Fibroblast of skin of scalp (primary cell): ENCODE results near the gene SMAD3.

Source experiments
- DNase-seq: peaks from one replicate; pipeline ENCODE4 v3.0.0-alpha.2; 2013

SMAD3 gene

DNA sequence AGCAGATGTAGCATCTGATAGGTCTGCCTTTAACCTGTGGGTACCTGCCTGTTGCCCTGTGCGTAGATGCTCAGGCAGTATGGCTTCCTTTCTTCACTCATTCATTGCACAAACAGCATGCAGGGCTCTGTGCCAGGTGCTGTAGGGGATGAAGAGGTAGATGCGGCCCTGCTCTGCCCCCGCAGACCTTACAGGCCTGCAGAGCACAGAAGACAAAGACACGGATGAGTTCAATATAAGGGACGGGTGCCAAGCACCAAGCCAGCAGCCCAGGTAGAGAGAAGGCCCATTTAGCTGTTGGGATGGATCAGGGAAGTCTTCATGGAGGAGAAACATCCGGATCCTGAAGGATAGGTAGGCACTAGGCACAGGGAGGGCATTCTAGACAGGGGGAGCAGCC is 119.6 kb downstream of the SMAD3 start:
- DNase-seq = no peak

GRCh38 chr15:67185621-67186225 is 120.3 kb downstream of the SMAD3 start:
- peak; percentile 43 for DNase-seq

- no peak for DNase-seq
Observed at GRCh38 chr15:67186226-67186649, 120.8 kb downstream of the SMAD3 start.

DNA sequence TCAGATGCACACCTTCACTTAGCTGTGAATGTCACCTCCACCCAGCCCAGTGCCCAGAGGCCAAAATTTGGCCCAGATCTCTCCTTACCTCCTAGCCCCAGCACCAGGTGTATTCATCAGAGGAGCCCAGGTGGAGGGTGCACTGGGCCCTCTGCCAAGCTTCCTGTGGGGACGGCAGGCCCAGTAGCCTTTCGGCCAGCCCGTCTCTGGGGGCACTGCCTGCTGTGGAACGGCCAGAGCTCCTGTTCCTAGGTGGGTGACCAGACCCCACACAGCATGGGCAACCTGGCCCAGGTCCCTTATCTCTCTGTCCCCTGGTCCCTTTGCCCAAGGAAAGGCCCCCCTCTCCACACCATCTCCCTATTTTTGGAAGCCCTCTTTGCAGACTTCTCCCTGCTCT is 121.3 kb downstream of the SMAD3 start:
- DNase-seq = no peak

DNA sequence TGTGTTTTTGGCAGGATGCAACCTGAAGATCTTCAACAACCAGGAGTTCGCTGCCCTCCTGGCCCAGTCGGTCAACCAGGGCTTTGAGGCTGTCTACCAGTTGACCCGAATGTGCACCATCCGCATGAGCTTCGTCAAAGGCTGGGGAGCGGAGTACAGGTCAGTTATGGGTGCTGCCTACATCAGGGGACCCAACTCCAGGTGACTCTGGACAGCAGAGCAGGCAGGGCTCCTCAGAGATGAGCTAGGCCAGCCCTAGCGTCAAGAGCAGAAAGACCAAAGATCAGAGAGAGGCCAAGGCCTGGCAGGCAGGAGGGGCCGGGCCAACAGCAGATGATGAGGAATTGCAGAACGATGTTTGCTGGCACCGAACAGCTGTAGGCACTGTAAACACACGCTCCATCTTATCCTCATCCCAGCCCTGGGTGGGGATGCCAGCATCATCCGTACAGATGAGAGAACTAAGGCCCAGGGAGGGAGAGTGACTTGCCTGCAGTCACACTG is 122.0 kb downstream of the SMAD3 start:
- no peak for DNase-seq

GRCh38 chr15:67188551-67189218 is 123.3 kb downstream of the SMAD3 start:
- DNase-seq = peak; percentile 95

DNA sequence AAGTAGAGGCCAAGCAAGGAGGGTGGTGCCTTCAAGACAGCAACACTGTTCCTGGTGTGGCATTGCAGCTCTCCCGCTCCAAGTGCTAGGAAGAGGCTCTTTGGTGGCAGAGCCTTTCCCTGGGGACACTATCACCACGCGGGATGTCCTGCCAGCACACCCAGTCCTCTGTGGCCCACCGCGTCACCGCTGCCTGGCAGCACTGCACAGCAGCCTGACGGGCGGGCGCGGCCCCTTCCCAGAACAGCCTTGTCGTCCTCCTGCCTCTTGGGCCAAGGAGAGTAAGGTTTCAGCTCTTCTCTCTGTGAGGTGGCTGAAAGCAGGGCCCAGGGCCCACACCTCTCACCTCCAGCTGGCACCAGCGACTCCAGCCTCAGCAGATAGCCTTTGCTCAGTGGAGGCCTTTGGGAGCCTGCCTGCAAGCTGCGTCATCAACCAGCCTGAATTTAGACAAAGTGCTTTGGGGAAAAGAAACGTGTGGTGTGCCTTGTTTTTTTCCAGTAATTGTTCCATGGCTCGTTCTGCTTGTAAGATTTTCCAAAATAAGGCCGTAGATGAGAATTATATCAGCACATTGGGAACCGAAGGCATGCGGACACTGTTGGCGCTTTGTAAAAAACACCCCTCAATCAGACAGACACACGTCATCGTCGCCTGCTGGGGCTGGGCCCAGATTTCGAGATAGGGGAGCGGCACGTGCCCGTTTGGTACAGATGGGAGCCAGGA is 124.1 kb downstream of the SMAD3 start:
- DNase-seq = no peak

DNA sequence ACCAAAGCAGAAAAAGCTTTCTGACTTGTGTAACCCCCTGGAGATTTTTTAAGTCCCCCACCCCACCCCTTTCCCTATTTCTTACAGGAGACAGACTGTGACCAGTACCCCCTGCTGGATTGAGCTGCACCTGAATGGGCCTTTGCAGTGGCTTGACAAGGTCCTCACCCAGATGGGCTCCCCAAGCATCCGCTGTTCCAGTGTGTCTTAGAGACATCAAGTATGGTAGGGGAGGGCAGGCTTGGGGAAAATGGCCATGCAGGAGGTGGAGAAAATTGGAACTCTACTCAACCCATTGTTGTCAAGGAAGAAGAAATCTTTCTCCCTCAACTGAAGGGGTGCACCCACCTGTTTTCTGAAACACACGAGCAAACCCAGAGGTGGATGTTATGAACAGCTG is 124.9 kb downstream of the SMAD3 start:
- no peak for DNase-seq

DNA sequence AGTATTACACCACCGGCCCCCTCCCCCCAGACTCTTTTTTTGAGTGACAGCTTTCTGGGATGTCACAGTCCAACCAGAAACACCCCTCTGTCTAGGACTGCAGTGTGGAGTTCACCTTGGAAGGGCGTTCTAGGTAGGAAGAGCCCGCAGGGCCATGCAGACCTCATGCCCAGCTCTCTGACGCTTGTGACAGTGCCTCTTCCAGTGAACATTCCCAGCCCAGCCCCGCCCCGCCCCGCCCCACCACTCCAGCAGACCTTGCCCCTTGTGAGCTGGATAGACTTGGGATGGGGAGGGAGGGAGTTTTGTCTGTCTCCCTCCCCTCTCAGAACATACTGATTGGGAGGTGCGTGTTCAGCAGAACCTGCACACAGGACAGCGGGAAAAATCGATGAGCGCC is 125.4 kb downstream of the SMAD3 start:
- no peak for DNase-seq

DNA sequence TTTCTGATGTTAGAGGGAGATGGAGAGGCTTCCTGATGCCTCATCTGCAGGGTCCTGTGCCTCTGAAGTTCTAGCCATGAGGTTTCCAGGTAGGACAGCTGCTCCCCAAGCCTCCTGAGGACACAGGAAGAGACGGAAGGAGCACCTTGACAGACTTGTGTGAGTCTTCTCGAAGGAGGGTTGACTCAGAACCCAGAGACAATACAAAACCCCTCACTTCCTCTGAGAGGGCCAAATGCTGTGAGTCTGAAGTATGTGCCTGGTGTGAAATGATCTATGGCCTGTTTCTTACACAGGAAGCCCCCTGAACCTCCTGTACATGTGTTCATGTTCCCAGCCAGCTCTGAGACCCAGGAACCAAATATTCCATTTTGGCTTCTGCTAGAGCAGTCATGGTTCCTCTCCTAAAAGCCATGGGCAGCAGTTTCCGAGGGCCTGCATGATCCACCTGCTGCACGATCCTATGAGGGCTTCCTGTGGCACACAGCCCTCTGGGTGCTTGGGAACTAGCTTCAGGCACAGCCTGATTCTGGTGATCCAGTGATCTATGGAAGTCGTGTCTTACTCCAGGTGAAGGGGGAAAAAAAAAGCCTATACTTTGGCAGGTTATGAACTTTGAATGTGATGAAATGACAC is 126.9 kb downstream of the SMAD3 start:
- no peak for DNase-seq

DNA sequence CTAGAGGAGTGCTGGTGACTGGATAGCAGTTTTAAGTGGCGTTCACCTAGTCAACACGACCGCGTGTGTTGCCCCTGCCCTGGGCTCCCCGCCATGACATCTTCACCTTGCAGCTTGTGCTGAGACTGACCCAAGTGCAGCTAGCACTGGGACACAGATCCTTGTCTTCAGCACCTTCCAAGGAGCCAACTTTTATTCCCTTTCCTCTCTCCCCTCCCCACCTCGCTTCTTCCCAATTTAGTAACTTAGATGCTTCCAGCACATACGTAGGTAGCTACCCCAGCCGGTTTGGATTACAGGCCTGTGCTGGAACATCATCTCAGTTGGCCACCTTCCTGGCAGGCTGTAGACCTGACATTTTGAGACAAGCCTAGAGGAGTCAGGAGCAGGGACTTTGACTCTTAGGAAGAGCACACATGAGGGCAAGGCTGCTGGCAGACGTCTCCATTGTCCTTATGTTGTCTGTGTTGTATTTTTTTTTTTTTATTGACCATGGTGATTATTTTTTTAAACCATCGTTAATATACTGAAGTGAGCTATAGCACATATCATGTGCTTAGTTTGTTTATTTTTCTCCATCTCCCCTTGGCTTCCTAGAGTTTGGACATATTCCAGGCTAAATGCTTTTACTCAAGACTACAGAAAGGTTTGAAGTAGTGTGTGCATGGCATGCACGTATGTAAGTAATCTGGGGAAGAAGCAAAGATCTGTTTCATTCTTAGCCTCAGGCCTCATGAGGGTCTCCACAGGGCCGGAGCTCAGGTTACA is 128.0 kb downstream of the SMAD3 start:
- DNase-seq = no peak

- DNase-seq = no peak
Observed at GRCh38 chr15:67194171-67195114, 129.0 kb downstream of the SMAD3 start.

GRCh38 chr15:67195305-67195704 is 129.9 kb downstream of the SMAD3 start:
- DNase-seq = no peak

GRCh38 chr15:67196222-67196621 is 130.8 kb downstream of the SMAD3 start:
- no peak for DNase-seq

- DNase-seq = peak; percentile 75
Observed at GRCh38 chr15:67196672-67197363, 131.4 kb downstream of the SMAD3 start.

DNA sequence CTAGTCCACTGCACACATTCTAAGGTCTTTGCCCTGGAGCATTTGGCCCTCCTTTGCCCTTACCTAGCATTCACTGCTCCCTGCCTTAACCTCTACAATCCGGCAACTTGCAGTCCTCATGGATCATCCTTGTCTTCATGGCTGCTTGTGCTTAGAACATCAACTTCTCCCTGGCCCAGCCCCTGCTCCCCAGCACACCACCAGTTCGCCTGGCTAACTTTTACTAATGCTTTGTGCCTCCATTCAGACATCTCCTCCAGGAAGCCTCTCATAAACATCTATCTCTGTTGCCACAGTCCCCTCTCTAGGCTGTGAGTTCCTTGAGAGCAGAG is 131.9 kb downstream of the SMAD3 start:
- no peak for DNase-seq

GRCh38 chr15:67198157-67198754 is 132.9 kb downstream of the SMAD3 start:
- DNase-seq = no peak

DNA sequence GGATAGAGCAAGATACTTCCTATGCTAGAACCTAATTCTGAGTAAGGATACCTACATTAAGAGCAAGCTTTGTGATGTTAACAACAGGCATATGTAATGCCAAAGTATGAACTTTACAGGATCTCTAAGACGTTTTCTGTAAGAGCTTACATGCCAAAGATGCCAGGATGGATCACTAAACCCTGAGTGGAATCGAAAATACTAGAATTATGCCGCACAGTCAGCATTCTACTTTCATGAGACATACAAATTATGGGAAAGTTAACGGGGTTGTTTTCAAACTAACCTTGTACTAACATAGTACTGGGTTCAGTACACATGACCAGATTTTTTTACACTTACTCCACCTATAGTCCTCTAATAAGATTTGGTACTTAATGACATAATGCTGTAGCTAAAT is 134.0 kb downstream of the SMAD3 start:
- peak; percentile 38 for DNase-seq

DNA sequence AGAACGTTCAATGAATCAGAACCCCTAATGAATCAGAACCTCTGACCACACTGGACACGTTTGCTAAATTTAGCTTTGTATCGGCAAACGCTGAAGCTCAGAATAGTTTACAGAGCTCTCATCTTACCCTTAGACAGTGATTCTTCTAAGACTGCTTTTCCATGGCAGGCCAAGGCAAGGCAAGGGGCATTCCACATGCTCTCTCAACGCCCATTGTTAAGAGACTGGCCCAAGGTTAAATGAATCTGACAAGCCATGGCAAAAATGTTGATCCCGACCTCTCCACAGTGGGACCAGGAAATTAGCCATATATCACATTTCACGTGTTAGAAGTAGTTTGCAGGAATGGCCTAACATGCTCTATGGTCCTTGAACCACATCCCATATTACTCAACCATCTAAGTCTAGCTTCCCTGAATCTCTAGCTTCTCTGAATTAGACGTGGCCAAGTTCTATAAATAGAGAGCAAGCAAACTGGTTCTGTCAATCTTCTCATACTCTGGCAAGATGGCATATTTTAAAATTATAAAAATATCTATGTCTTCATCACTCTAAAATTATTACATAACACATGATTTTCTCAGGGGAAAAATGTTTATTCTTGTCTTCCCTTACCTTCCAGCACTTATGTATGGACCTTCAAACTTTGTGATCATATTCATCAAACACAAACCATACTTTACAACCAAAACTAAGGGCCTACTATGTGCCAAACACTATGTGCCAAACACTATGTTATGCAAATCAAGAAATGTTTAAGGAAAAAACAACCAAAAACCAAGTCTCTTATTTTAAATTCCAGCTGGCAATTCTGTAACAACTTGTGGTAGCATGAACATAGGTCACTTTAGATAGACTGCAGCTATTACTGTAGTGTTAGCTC is 134.7 kb downstream of the SMAD3 start:
- peak; percentile 45 for DNase-seq
